GM12892 (cell line): ENCODE data around the gene BMERB1.
"Not testable (repeated sequence)": the region's sequence is repeated elsewhere in the genome, so short reads cannot be mapped to it uniquely, and the experiment has no call there.

ENCODE experiments used
- DNase-seq: peaks from one replicate; pipeline ENCODE4 v3.0.0; 2011; ENCODE audit not compliant: insufficient read length
- FAIRE-seq: peaks from 2 replicates; lab custom pipeline; 2011; peaks lifted over from hg19 to GRCh38; lab: Jason Lieb, UNC
- POLR2A ChIP-seq: IDR thresholded peaks from 2 replicates; pipeline ENCODE4 v1.6.1; 2011; ENCODE audit warnings: low read depth, low read length, control low read depth
- POLR2AphosphoS5 ChIP-seq: IDR thresholded peaks from 2 replicates; pipeline ENCODE4 v1.6.1; 2011; ENCODE audit warnings: low read depth, low read length, control low read depth
- TAF1 ChIP-seq: IDR thresholded peaks from 2 replicates; pipeline ENCODE4 v1.6.1; 2011; ENCODE audit warnings: low read depth, mild to moderate bottlenecking, control low read depth, low read length, borderline replicate concordance

BMERB1 gene

DNA sequence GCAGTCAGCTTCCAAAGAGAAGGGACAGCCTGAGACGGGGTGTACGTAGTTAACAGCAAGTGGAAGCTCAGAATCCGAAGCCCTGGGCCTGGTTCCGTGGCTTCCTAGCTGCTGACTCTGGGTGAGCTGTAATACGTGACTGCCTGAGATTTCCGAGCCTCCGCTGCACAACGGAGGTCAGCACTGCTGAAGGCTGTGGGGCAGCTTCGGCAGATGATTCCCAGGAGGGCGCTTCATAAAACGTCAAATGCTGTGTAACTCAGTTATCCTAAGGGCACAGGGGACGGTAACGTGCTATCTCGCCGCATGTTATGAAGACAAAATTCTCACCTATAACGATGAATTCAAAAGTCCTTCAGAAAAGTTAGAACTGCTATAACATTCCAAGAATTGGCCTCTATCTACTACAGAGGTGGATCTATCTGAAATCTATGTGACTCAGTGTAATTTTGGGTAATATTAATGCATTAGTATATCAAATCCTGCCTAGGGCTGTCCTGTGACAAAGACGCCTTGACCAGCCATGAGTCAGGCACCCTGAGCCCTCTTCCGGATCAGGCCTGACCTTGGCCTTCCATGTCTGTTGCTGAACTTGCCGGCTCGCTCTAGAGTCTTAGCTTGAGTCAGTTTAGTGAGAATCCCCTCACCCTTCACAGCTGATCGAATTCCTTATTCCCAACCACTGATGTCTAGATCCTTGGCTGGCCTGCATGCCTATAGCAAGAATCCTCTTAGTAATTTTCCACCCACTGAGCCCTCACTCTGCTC is 165.1 kb downstream of the BMERB1 start:
- FAIRE-seq (no peak), DNase-seq (no peak)
- TF ChIP-seq POLR2A: no peak
- no peak for TF ChIP-seq POLR2AphosphoS5
- no peak for TF ChIP-seq TAF1

DNA sequence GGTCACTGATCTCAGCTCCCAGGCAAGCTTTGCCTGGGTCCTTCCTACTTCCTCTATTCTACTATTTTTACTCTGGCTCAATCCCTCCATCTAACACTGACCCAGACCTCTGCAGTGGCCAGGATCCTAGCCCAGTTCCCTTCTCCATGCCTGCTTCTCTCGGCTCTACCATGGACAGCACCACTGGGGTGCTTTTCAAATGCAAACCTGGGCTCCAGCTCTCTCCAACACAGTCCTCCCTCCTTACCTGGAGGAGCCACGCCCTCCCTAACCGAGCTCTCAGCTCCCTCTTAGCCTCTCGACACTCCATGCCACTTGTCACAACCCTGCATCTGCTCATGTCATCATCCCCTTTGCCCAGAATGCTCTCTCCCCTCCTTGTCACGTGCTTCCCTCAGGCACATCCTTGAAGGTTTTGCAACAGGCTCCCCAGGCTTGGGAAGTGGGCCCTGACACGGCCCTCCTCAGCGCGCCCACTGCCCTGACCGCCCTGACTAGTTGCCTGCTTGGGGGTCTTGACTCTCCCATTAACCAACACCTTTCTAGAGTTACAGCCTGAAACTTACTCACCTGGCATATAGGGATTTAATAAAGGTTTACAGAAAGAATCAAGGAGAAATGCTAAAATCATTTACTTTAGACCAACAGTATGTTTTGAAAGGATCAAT is 167.0 kb downstream of the BMERB1 start:
- FAIRE-seq: no peak

DNA sequence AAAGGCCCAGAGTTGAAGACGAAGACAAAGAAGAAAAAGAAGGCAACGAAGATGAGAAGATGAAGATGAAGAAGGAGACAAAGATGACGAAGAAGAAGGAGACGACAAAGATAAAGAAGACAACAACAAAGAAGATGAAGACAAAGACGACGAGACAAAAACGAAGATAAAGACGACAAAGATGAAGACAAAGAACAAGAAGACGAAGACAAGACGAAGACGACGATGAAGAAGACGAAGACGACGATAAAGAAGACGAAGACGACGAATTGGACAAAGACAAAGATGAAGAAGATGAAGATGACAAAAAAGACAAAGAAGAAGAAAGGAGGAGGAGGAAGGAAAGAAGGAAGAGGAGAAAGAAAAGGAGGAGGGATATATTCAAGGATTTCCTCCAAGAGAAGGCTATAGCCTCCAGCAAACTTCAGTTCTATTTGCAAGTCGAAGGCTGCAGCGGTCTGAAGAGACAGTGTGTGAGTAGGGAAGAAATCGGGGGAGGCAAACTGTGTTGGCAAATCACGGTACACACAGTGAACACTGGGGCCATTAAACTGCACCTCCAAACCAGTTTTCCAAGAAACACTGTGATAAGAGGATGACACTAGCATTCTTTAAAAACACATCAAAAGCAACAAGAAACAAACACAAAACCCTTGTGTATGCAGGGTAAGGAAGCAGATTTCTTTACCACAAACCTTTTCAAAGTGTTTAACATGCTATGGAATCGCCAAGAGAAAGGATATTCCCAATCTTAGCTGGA is 168.1 kb downstream of the BMERB1 start:
- DNase-seq: no peak
- no peak for TF ChIP-seq POLR2A
- no peak for TF ChIP-seq TAF1
- no peak for TF ChIP-seq POLR2AphosphoS5
- no peak for FAIRE-seq

More for the DNA sequence above, 167.0 kb downstream of the BMERB1 start:
- DNase-seq: no peak
- TF ChIP-seq TAF1 (no peak), POLR2A (no peak), POLR2AphosphoS5 (no peak)

DNA sequence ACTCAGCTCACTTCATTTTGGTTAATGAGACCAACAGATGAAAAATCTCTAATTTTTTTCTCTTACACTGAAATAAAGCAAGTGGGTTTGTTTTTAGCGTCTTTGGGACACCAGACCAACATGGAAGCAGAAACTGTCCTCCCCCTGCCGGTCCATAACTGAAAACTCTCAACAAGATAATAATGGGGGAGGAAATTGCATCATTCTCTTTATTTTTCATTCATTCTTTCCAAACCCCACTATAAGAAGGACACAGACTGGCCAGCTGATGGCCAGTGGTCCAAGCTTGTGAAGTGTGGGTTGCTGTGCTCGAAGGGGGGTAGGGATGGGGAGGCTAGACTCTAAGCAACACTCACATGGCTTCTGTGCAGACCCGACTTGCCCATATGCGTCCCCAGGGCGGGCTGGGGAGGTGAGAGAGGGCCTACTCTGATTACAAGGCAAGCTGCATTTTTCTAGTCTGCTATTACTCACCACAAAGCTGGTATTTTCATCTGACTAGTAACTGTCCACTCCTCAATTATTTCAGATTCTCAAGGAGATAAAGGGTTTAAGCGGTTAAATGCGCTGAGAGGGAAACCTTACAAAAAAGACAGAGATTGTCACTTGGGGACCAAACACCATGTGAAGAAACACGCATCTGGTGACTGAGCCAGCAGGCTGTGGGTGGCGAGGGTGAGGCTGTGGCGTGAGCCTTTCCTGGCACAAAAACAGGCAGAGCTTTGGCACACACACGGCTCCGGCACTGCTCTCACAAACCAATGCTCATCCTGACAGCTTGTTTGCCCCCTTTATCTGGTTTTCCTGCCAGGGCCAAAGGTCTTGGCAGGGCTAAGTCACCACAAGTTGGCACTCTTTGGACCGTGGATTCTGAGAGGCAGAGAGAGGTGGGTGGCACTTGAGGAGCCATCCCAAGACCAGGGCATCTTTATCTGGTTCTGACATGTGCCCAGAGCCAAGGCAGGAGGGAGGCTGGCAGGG is 170.4 kb downstream of the BMERB1 start:
- FAIRE-seq: no peak
- TF ChIP-seq POLR2AphosphoS5: no peak
- TF ChIP-seq POLR2A: no peak
- no peak for TF ChIP-seq TAF1
- DNase-seq: no peak

DNA sequence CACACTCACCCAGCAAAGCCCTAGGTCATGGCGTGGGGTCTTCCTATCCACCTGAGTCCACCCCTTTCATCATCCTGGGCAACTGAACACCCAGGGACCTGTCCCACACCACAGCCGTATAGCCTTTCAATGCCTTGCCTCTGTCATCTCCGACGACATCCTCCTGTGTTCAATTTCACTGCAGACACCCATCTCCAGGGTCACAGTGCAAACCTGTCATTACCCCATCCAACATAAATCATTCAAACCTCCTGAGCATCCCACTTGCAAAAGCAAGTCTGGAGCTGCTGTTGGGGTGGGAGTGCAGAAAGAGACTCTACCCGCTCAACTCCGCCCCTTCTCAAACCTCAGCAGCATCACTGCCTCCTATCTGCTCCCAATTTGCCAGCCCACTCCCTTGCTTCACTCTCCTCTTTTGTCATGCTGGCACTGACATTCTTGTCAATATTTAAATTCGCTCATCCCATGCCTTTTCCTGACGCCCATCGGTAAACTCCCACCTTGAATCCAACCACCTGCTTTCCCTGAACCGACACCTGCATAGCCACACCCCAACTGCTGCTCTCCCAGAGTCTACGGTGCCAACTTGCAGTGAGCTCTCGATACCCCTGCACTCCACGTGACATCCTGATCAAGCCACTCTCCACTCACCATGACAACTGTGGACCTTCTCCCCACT is 171.6 kb downstream of the BMERB1 start:
- no peak for FAIRE-seq
- no peak for DNase-seq
- TF ChIP-seq POLR2A (no peak), TAF1 (no peak), POLR2AphosphoS5 (no peak)

DNA sequence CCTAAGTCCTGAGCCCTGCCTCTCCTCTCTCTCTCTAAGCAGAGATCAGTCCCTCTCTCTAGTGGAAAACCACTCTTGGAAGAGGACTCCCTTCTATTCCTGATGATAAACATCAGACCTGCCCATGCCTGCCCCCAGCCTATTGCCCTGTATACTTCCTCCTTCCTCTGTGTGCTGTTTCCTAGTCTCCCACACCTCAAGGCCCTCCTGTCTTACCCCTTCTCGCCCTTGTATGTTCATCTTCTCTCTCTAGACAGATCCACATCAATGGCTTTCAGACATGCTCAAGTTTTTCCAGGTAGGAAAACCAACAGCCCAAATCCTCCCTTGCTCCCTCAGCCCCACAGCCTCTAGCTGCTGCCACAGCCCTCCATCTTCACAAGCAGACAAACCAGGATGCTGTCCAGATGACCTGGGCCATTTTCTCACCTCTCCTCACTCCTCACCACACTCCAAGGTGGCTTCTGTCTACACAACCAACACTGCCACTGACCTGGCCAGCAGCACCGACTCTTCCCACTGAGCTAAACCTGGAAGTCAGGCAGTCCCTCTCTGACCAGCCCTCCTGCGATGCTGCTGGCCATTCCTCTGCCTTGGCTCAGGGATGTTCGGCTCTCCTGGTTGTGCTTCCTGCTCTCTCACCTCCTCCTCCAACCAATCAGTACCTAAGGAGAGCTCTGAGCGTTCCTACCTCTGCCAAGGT is 172.3 kb downstream of the BMERB1 start:
- TF ChIP-seq POLR2A (no peak), TAF1 (no peak), POLR2AphosphoS5 (no peak)
- FAIRE-seq (no peak), DNase-seq (no peak)

DNA sequence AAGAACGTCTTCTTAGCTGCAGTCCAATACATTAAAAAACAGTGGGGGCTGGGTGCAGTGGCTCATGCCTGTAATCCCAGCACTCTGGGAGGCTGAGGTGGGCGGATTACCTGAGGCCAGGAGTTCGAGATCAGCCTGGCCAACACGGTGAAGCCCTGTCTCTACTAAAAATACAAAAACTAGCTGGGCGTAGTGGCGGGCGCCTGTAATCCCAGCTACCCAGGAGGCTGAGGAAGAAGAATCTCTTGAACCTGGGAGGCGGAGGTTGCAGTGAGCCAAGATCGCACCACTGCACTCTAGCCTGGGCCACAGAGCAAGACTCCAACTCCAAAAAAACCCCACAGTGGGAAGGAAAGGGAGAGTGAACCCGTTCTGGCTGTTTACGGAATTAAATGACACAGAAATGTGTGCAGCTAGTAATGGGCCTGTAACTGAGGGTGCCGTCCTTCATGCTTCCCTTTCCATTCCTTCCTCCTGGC is 172.9 kb downstream of the BMERB1 start:
- DNase-seq, FAIRE-seq: not testable (repeated sequence)

DNA sequence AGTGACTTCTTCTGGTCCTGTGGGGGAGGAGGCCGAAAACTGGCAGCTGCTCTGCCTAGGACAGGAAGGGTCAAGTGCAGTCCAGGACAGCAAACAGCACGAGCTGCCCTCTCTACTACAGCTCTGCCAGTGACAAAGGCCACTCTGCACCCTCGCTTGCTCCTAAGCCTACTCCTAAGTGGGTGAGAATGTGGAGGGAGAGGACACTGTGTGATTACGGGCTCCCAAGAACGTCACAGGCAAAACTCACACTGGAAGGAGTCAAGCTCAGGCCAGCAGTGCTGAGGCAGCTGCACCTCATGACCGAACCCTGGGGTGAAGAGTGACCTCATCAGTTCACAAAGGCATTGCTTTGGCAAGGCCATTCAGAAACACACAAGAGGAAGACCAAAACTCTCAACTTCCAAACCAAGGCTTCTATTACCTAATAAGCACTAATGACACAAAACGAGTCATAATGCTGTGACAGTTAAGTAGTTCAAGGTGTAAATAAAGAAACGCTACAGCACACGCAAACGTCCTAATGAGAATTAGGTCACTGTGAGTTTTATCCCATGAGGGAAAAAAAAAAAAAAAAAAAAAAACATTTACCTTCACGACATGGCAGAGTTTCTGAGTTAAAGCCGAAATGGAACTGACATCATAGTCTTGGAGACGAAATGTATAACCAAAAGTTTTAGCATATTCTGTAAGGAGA is 173.5 kb downstream of the BMERB1 start:
- TF ChIP-seq TAF1 (no peak), POLR2A (no peak), POLR2AphosphoS5 (no peak)
- DNase-seq (no peak), FAIRE-seq (no peak)

DNA sequence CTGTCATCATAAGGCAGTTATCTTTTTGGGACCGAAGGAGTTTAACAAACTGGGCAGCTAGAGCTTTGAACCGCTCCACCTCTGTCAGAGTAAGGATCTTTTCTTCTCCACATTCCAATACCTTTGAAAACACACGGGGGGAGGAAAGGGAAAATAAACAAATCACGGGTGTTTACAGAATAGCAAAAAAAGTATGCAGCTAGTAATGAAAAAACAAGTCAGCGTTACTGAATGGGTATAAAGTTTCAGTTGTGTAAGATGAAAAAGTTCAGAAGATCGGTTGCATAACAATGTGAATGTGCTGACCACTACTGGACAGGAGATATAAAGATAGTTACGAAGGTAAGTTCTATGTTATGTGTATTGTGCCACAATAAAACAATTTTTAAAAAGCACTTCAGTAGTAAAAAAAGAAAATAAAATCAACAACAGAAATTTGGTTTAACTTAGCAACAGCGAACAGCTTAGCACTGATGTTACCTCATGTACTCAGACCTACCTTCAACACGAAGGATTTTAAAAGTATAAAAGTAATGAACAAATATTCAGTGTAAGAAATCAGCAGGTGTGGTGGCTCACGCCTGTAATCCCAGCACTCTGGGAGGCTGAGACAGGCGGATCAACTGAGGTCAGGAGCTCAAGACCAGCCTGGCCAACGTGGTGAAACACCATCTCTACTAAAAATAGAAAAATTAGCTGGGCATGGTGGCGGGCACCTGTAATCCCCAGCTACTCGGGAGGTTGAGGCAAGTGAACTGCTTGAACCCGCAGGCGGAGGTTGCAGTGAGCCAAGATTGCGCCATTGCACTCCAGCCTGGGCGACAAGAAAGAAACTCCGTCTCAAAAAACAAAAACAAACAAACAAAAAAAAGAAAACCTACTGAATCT is 174.3 kb downstream of the BMERB1 start:
- TF ChIP-seq TAF1 (no peak), POLR2A (no peak), POLR2AphosphoS5 (no peak)
- FAIRE-seq (no peak), DNase-seq (no peak)
